DMS 273 (cell line): ENCODE data around the gene GGT7.
"Not testable (repeated sequence)": the region's sequence is repeated elsewhere in the genome, so short reads cannot be mapped to it uniquely, and the experiment has no call there.

Experiments
- DNase-seq: peaks from one replicate; lab custom pipeline; 2025; ENCODE audit not compliant: unreplicated experiment; lab: John Stamatoyannopoulos, UW

Gene GGT7

GRCh38 chr20:34872622-34873224 lies at the start of gene GGT7:
GGT7 (minus strand) TSS chr20:34872856; CDS start chr20:34872815, 41 bp downstream.
- DNase-seq = peak; percentile 92

DNA sequence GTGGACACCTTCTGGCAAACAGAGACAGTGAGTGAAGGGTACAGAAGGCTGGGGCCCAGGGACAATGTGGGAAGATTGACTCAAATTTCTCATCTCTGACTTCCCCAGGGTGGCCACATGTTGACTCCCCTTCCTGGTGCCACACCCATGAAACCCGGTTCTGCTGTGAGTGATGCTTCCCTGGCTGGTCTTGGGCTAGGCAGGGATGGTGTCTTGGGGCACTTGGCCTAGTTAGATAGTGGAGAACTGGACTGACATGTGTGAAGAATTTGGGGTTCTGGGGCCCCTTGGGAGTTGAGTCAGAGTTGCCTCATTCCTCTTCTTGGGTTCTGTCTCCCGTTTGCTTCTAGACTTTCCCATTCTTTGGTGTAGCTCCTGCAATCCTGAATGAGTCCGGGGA lies 48.8 kb upstream of the GGT7 start:
- no peak for DNase-seq

- no peak for DNase-seq
These were observed 47.4 kb upstream of the GGT7 start for GRCh38 chr20:34920055-34920454.

- DNase-seq = no peak
These were observed 44.2 kb upstream of the GGT7 start for GRCh38 chr20:34916774-34917354.

- no peak for DNase-seq
These were observed 43.2 kb upstream of the GGT7 start for GRCh38 chr20:34915749-34916455.

GRCh38 chr20:34915131-34915530 lies 42.5 kb upstream of the GGT7 start:
- no peak for DNase-seq

DNA sequence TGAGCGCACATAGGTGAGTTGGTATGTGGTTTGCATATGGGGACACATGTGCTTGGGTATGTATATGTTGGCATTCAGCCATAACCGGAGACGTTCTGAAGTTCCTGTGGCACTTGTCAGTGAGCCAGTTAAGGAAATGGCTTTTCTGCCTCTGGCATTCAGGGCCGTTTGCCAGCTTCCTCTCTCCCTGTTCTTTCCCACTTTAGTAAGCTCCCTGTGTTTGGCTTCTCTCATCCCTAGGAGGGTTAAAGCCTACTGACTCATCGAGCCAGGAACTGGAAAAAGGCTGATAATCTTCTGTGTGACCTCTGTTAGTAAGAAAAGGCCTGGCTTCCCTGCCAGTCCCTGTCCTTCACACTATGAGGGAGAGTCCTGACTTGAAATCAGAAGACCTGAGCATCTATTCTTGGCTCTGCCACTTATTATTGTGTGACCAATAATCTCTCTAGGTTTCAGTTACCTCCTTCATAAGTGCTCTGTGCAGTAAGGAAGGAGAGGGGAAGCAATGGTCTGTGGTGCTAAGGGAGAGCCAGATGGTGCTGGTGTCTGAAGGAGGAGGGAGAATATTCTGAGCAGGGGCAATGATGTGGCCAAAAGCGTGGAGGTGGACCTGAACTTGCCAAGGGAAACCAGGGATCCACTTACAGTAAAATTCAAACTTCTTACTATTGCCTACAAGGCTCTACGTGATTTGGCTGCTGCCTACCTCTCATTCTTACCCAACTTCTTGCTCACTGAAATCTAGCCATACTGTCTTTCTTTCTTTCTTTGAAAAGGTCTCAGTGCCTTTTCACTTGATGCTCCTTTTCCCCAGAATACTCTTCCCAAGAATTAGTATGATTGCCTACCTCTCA lies 35.2 kb upstream of the GGT7 start:
- DNase-seq = peak; percentile 75

DNA sequence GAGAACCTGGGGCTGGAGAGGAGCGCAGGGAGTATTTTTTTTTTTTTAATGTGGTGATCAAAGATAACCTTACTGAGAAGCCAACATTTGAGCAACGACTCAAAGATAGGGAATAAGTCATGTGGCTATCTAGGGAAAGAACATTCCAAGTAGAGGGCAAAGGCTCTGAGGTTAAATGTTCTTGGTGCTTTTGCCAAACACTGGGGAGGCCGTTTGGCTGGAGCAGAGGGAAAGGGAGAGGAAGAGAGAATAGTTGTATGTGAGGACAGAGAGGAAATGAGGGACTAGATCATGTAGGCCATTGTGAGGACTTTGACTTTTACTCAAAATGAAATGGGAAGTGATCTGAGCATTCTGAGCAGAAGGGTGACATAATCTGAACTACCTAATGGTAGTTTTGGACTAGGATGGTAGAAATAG lies 31.6 kb upstream of the GGT7 start:
- no peak for DNase-seq

- DNase-seq = not testable (repeated sequence)
These were observed 26.1 kb upstream of the GGT7 start for GRCh38 chr20:34898731-34899130.

- not testable (repeated sequence) for DNase-seq
These were observed 25.5 kb upstream of the GGT7 start for GRCh38 chr20:34898129-34898528.

DNA sequence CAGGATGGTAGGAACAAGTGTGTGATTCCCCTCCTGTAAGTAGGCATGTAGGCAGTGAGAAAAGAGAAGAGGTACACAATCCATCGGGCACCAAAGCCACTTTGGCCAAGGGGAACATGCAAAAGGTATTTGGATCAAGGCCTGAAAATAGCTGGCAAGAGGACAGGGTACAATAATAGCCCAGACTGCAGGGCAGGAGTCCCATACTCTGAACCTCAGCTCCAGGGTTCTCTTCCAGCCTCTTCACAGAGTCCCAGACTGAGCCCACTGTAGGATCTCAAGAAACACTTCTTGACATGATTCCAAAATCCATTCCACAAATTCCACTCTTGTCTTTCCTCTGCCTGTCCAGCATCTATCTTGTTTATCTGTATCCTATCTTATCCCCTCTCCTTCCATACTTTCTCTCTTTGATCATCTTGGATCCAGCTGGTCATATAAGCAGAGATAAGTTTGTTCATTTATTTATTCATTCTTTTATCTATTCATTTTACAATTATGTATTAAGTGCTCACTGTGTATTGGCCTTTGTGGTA lies 23.5 kb upstream of the GGT7 start:
- DNase-seq = no peak

DNA sequence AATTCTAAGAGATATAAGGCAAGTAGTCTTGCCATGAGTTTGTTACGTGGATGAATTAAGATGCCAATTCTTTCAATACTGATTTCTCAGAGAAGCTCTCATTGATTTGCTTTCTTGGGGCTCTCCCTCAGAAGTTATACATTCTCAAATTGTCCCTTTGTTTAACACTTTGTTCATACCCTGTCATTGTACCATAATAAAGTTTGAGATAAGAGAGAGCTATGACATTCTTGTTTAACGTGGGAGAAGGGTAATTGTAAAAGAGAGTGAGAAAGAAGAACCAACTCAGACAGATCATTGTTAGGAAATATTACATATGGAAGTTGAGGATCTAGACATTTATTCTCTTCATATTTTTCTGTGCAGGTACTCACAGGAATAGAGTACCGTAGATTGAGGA lies 22.8 kb upstream of the GGT7 start:
- no peak for DNase-seq

DNA sequence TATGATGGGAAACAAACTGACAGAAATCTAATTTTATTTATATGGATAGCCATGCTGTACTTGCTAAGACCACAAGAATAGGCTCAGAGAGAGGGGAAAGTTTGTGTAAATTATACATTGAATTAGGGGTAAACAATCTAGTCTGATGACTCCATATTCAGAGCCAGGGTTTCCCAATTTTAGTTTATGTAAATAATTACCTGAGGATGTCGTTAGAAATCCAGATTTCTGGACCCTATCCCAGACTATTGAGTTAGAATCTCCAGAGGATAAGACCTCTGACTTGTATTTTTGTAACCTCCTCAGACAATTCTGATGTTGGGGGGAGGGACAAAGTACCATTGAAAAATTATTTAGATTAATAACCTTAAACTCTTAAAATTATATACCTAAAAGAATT lies 22.1 kb upstream of the GGT7 start:
- DNase-seq = no peak

GRCh38 chr20:34892671-34893070 lies 20.0 kb upstream of the GGT7 start:
- no peak for DNase-seq

DNA sequence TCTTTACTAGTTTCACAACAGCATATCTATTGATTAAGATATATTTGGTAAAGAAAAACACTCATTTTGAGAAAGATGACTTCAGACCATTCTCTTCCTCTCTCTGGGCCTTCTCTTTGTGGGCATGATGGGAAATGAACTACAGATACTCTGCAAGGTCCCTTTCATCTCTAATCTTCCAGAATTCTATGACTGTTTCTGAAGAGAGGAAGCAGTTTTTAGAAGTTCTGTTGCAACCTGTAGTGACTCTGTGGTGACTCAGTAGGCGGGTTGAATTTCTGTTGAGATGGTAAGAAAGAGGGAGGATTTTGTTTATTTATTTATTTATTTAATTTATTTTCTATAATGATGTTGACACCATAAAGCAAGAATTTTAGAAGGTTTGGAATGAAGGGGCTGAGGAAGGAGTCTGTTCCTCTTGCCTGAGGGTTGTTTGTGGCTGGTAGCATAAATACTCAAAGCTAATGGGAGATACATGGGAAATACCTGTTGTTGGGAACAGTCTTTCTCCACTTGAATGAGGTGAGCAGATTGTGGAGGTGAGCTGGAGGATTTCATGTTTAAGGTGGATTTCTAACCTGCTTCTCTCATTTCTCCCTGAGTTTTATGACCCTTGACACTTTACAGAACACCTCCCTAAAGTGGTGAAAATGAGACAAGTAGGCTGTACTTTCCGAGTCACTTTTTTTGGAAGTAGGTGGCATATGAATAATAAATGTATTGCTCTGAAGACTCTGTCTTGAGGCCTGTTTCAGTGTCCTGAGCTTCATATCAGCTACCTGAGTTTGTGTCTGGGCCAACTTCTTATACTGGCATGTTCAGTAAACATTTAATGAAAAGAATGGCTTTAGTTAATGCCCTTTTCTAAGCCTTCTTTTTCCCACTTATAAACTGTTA lies 18.8 kb upstream of the GGT7 start:
- DNase-seq = no peak

- no peak for DNase-seq
These were observed 15.8 kb upstream of the GGT7 start for GRCh38 chr20:34888468-34888867.

- DNase-seq = no peak
These were observed 14.4 kb upstream of the GGT7 start for GRCh38 chr20:34887023-34887422.

DNA sequence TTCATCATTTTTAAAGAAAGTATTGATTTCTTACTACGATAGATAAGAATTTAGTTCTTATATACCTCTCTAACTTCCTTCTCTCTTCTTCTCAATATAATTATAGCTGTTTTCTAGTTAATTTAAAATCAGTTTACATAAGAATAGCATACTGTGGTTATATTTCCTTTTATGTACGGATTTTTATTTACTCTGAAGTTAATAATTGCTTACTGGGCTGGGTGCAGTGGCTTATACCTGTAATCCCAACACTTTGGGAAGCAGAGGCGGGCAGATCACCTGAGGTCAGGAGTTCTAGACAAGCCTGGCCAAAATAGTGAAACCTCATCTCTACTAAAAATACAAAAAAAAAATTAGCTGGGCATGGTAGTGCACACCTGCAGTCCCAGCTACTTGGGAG lies 13.5 kb upstream of the GGT7 start:
- no peak for DNase-seq

GRCh38 chr20:34884260-34884659 lies 11.6 kb upstream of the GGT7 start:
- no peak for DNase-seq

DNA sequence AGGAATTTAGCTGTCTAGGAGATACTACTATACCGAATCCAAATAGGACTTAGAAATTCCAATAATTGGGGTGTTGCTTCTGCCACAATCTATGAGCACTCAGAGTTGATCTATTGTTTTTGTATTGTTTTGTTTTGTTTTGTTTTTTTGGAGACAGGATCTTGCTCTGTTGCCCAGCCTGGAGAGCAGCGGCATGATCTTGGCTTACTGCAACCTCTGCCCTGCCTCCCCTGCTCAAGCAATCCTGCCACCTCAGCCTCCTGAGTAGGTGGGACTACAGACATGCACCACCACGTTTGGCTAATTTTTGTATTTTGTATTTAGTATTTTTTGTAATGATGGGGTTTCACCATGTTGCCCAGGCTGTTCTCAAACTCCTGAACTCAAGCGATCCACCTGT lies 11.2 kb upstream of the GGT7 start:
- no peak for DNase-seq
